KMS-11 (cell line): ENCODE data around the gene PAEP.

Experiments
- H2AFZ ChIP-seq: fragments of 200-600 bp; sonication (generic); 2 replicates; pipeline ENCODE4 v1.6.1; 2016; ENCODE audit warnings: antibody characterized with exemption, mixed run types, low read depth
- H3K27ac ChIP-seq: fragments of 200-600 bp; sonication (generic); 2 replicates; pipeline ENCODE4 v1.6.1; 2016; ENCODE audit warnings: mild to moderate bottlenecking, mixed run types
- H3K27me3 ChIP-seq: fragments of 200-600 bp; sonication (generic); 2 replicates; pipeline ENCODE4 v1.6.1; 2017; ENCODE audit warnings: mild to moderate bottlenecking, low read depth, mixed run types, moderate library complexity; ENCODE audit not compliant: insufficient read depth
- H3K36me3 ChIP-seq: fragments of 200-600 bp; sonication (generic); 2 replicates; pipeline ENCODE4 v1.6.1; 2017; ENCODE audit warnings: mild to moderate bottlenecking, mixed run types; ENCODE audit not compliant: insufficient read depth
- H3K4me1 ChIP-seq: fragments of 200-600 bp; sonication (generic); 2 replicates; pipeline ENCODE4 v1.6.1; 2016; ENCODE audit warnings: mild to moderate bottlenecking, low read depth, mixed run types; ENCODE audit not compliant: poor library complexity, severe bottlenecking
- H3K4me2 ChIP-seq: fragments of 200-600 bp; sonication (generic); 2 replicates; pipeline ENCODE4 v1.7.0; 2016; ENCODE audit warnings: mild to moderate bottlenecking, mixed run types
- H3K4me3 ChIP-seq: fragments of 200-600 bp; sonication (generic); IDR thresholded peaks from 2 replicates; pipeline ENCODE4 v1.6.1; 2017; ENCODE audit warnings: low read depth, low read length, mixed read lengths; ENCODE audit not compliant: insufficient read depth
- H3K79me2 ChIP-seq: fragments of 200-600 bp; sonication (generic); 2 replicates; pipeline ENCODE4 v1.6.1; 2016; ENCODE audit warnings: low read depth, mixed run types; ENCODE audit not compliant: insufficient read depth
- H3K9ac ChIP-seq: fragments of 200-600 bp; sonication (generic); 2 replicates; pipeline ENCODE4 v1.6.1; 2016; ENCODE audit warnings: mild to moderate bottlenecking, mixed run types
- H4K20me1 ChIP-seq: fragments of 200-600 bp; sonication (generic); 2 replicates; pipeline ENCODE4 v1.6.1; 2016; ENCODE audit warnings: mild to moderate bottlenecking, mixed run types; ENCODE audit not compliant: insufficient read depth
- TF ChIP-seq, protein P1 (sequence below): fragments of 200-600 bp; sonication (generic); conservative IDR thresholded peaks from 2 replicates; pipeline ENCODE4 v1.6.1; 2017; ENCODE audit warnings: low read depth, mild to moderate bottlenecking, antibody characterized with exemption, low read length, moderate library complexity, mixed read lengths

Gene PAEP

DNA sequence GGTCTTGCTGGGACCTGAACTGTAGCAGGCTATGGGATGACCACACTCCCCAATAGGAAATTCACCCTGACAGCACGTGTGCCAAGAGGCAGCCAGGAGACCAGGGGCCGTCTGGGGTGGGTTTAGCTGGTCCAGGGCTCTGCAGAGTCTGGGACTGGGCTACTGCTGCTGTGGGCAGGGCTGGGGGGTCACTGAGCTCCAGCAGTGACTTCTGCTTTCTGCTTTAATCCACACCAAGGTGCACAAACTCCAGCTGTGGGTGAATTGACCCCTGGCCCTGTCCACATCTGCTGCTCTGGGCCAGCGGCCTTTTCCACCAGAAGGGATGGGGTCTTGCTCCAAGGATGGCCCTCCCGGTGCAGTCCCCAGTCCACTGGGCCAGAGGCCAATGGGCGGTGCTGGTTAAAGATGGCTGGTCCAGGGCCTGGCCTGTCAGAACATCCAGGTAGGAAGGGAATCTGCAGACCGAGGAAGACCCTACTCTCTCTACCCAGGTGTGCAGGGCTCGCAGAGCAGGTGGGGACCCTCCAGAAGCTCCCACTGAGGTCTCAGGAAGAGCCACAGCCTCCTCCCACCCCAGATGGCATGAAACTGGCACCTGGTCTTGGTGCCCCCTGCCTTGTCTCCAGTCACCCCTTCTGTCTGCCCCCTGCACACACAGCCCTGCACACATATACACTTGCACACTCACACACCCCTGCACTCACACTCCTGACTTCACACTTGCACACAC lies 49.8 kb downstream of the PAEP start:
- TF ChIP-seq, protein P1, sequence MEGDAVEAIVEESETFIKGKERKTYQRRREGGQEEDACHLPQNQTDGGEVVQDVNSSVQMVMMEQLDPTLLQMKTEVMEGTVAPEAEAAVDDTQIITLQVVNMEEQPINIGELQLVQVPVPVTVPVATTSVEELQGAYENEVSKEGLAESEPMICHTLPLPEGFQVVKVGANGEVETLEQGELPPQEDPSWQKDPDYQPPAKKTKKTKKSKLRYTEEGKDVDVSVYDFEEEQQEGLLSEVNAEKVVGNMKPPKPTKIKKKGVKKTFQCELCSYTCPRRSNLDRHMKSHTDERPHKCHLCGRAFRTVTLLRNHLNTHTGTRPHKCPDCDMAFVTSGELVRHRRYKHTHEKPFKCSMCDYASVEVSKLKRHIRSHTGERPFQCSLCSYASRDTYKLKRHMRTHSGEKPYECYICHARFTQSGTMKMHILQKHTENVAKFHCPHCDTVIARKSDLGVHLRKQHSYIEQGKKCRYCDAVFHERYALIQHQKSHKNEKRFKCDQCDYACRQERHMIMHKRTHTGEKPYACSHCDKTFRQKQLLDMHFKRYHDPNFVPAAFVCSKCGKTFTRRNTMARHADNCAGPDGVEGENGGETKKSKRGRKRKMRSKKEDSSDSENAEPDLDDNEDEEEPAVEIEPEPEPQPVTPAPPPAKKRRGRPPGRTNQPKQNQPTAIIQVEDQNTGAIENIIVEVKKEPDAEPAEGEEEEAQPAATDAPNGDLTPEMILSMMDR: no peak
- no peaks in the 10 kb centered on the region for H4K20me1 ChIP-seq
- no peak overlapping the region for H3K4me2 ChIP-seq
- no peaks in the 10 kb centered on the region for H3K79me2 ChIP-seq
- no peak overlapping the region for H3K4me3 ChIP-seq
- no peaks in the 10 kb centered on the region for H3K4me1 ChIP-seq
- no peak overlapping the region for H2AFZ ChIP-seq
- no peaks in the 10 kb centered on the region for H3K36me3 ChIP-seq
- H3K9ac ChIP-seq: no peak overlapping the region
- H3K27ac ChIP-seq: no peak overlapping the region
- peaks cover 44% of the 10 kb centered on the region; the same call in 1 of the 2 replicates for H3K27me3 ChIP-seq

DNA sequence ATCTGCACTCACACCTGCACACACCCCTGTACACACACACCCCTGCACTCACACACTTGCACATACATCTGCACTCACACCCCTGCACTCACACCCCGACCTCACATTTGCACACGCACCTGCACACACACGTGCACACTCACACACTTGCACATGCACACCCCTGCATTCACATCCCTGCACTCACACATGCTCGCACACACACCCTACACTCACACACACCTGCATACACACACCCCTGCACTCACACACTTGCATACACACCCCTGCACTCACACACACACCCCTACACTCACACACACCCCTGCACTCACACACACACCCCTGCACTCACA lies 50.3 kb downstream of the PAEP start:
- no peak overlapping the region for H3K4me2 ChIP-seq

DNA sequence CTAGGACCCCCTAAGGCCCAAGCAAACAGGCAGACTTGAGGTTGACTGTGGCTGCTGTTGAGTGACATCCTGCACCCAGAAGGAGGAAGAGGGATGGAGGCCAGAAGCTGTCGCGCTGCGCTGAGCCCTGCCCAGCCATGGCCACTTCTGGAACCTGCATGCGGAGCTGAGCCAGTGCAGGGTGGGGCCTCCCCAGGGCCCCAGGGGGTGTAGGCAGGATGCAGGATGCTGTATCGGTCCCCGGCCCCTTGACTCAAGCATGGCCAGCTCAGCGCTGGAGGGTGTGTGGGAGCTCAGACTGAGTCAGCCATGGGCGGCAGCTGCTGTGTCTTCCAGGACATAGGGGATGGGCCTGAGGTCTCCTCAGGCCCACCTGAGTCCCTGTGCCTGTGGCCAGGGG lies 50.9 kb downstream of the PAEP start:
- no peak overlapping the region for H3K4me3 ChIP-seq
- H3K9ac ChIP-seq: no peak overlapping the region
- peaks cover 42% of the 10 kb centered on the region; the same call in 1 of the 2 replicates for H3K27me3 ChIP-seq
- H3K4me2 ChIP-seq: no peak overlapping the region
- H3K79me2 ChIP-seq: no peaks in the 10 kb centered on the region
- no peaks in the 10 kb centered on the region for H3K4me1 ChIP-seq
- H3K27ac ChIP-seq: no peak overlapping the region
- H4K20me1 ChIP-seq: no peaks in the 10 kb centered on the region
- H3K36me3 ChIP-seq: no peaks in the 10 kb centered on the region
- TF ChIP-seq, protein P1: no peak
- no peak overlapping the region for H2AFZ ChIP-seq

More for the DNA sequence above, 50.3 kb downstream of the PAEP start:
- H3K79me2 ChIP-seq: no peaks in the 10 kb centered on the region
- no peak overlapping the region for H3K27ac ChIP-seq
- H3K9ac ChIP-seq: no peak overlapping the region
- no peaks in the 10 kb centered on the region for H3K4me1 ChIP-seq
- no peak overlapping the region for H3K4me3 ChIP-seq
- no peaks in the 10 kb centered on the region for H3K36me3 ChIP-seq
- H4K20me1 ChIP-seq: no peaks in the 10 kb centered on the region
- TF ChIP-seq, protein P1: no peak
- H2AFZ ChIP-seq: no peak overlapping the region
- peaks cover 45% of the 10 kb centered on the region; the same call in 1 of the 2 replicates for H3K27me3 ChIP-seq

DNA sequence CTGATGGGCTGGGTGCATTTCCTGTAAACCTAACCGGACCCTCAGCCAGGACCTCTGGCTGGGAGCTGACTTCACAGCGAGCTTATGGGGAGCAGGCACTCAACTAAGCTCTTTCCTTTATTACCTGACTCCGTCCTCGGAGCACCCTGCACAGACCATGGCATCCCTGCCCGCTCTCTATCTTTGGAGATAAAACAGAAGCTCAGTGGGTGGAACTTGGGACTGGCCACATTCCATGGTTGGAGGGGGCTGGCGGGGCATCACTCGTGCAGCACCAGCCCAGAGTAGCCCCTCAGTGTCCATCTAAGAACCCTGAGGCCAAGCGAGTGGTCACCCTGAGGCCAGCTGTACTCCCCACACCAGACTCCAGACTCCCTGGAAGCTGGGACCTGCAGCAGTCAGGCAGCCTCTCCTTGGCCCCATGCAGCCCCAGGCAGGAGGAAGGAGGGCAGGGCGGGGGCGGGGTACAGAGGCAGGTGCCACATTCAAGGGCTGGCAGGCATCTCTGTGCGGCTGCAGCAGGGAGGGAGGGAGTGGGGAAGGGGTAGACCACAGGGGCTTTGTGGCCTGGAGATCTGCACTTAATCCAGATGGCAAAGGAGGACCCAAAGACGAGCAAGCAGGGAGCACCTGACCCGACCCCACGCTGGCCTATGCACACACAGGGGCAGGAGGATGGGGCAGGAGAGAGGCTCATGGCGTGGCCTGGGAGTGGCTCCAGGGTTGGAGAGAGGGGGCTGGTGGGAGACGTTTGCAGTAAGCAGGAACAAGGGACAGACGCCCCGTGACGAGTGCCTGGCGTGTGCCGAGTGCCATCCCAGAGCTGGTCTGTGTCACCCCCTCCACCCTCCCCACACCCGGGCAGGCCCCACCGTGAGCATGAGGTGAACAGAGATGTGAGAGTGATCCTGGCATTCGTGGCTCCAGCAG lies 51.7 kb downstream of the PAEP start:
- Histone ChIP-seq H3K36me3 (no peaks in the 10 kb centered on the region), H3K4me1 (no peaks in the 10 kb centered on the region), H3K4me2 (no peak overlapping the region), H3K79me2 (no peaks in the 10 kb centered on the region), H2AFZ (no peak overlapping the region), H4K20me1 (no peaks in the 10 kb centered on the region), H3K9ac (no peak overlapping the region), H3K4me3 (no peak overlapping the region), H3K27me3 (peaks cover 38% of the 10 kb centered on the region; the same call in 1 of the 2 replicates), H3K27ac (no peak overlapping the region)
- TF ChIP-seq, protein P1: no peak
